NAMALWA (cell line): ENCODE measurements around the gene FLOT1.
A peak's percentile ranks its signal among the peaks of the same experiment; 100 is the strongest.

ENCODE experiments used
- DNase-seq: peaks from one replicate; pipeline ENCODE4 v3.0.0-alpha.2; 2015; ENCODE audit warnings: low spot score

Gene FLOT1, protein sequence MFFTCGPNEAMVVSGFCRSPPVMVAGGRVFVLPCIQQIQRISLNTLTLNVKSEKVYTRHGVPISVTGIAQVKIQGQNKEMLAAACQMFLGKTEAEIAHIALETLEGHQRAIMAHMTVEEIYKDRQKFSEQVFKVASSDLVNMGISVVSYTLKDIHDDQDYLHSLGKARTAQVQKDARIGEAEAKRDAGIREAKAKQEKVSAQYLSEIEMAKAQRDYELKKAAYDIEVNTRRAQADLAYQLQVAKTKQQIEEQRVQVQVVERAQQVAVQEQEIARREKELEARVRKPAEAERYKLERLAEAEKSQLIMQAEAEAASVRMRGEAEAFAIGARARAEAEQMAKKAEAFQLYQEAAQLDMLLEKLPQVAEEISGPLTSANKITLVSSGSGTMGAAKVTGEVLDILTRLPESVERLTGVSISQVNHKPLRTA

DNA sequence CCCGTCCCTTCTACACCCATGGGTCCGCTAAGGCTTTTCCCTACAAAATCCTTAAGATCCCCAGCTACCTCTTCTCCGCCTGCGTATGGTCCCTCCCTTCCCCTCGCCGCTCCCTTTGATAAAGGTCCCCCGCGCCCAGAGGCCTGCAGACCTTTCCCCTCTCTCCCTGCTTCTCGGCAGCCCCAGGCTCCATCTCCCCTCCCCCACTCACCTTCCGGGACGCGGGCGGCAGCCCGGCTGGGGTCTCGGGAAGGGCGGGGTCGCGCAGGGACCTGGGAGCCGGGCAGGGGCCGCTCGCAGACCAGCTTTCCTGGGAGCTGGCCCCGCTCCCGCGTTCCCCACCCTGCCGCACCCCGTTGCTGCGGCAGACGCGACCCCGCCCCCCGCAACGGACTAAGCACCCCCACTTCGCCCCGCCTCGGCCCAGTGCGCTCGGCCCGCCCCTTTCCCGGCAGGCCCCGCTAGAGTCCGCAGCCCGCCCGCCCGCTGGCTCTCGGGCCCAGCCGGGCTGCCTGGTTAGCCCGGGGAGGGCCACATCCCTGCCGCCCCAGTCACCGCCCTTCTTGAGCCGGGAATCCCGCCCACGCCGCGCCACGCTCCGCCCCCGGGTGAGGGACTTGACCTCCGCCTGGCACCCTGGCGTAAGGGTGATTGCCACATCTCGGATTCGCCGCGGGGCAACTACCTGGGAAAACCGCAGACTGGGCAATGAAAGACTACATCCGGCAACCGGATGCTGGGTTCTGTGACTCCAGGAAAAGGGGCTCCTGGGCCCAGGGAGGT lies at the start of gene FLOT1:
Gene FLOT1 (minus strand): TSS at position 372 of the 783 bp plus-strand sequence. CDS start 498 bp downstream, outside the sequence.
- peak; percentile 87 for DNase-seq

DNA sequence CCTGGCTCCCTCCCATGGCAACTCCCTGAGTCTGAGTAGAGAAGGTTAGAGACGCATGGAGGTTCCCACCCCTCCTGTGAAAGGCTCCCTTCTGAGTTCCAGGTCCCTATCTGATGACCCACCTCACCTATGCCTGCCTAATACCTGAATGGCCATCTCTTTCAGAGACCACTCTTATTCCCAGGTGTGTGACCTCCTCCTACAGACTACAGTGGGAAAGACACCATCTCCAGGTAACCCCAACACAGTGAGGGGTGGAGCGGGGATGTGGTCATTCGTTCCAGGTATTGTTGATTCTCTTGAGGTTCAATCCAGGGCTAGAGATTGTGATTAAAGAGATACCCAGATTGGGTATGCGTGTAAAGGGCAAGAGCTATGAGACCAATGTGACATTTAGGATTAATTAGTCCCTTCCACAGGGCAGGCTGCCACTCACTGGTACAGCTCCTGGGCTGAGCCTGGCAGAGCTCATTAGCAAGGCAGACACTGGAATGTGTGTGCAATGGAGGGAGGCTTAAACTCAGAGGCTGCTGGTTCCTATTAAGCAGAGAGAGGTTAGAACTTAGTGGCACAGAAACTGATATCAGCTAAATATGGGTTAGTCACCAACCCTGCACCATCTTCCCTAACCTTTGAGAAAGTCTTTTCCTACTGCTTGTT lies 48.4 kb upstream of the FLOT1 start:
- DNase-seq, result no peak

GRCh38 chr6:30789606-30790005 lies 47.1 kb upstream of the FLOT1 start:
- no peak for DNase-seq

- DNase-seq, result no peak
Measured at GRCh38 chr6:30787954-30788353, 45.5 kb upstream of the FLOT1 start.

GRCh38 chr6:30782425-30783014 lies 40.0 kb upstream of the FLOT1 start:
- no peak for DNase-seq

- DNase-seq, result peak; percentile 51
Measured at GRCh38 chr6:30781743-30782424, 39.4 kb upstream of the FLOT1 start.

DNA sequence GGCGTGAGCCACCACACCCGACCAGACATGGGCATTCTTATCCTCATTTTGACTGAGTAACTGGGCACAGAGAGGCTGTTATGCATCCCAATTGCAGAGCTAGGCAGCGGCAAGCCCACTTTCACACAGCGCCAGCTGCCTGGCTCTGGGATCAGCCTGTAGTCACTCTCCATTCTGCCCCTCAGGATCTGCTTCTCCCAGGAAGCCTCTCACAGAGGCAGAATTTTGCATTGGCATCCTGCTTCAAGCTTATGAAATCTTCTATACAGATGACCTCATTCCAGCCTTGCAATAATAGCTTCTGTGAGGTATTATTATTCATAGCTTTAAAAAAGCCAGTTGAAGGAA lies 38.9 kb upstream of the FLOT1 start:
- no peak for DNase-seq

GRCh38 chr6:30780642-30780920 lies 38.1 kb upstream of the FLOT1 start:
- DNase-seq, result no peak

DNA sequence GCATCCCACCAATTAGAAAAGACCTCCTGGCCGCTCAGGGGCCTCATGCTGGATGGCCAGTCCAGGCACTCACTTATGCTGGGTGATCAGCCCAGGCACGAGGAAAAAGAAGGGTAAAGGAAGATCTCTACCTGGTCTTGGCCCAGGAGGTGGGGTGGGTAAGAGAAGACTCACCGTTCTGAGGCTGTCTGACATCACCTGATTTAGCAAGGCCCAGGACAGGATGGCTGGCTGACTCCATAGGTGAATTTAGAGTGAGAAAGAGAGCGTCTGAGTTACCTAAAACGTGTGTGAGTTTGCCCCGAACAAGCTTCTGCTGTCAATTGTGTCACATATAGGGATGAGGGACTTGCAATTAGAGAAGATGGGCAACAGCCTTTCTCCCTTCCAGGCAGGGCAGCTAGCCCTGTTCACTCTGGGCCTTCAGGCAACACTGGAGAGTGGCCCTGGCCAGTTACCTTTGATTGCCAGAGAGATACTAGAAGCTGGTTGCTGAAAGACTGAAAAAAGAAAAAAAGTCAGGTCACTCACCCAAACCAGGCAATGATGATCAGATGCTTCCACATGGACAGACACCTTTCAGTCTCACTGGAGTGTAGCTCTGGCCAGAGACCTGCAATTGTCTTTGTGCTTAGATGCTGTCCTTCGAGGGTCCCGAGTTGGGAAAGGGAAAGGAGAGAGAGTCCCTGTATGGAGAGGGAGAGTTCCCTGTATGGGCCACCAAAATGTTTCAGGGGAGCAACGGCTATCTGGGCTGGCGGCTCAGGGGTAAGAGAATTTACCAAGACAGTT lies 37.6 kb upstream of the FLOT1 start:
- DNase-seq, result no peak

GRCh38 chr6:30778001-30778635 lies 35.6 kb upstream of the FLOT1 start:
- DNase-seq, result no peak

DNA sequence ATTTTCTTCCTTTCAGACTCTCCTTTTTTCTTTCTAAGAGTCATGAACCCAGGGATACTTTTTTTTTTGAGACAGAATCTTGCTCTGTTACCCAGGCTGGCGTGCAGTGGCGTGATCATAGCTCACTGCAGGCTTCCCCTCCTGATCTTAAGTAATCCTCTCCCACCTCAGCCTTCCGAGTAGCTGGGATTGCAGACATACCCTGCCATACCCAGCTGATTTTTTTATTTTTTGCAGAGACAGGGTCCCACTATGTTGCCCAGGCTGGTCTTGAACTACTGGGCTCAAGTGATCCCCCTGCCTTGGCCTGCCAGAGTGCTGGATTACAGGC lies 34.6 kb upstream of the FLOT1 start:
- DNase-seq, result no peak

DNA sequence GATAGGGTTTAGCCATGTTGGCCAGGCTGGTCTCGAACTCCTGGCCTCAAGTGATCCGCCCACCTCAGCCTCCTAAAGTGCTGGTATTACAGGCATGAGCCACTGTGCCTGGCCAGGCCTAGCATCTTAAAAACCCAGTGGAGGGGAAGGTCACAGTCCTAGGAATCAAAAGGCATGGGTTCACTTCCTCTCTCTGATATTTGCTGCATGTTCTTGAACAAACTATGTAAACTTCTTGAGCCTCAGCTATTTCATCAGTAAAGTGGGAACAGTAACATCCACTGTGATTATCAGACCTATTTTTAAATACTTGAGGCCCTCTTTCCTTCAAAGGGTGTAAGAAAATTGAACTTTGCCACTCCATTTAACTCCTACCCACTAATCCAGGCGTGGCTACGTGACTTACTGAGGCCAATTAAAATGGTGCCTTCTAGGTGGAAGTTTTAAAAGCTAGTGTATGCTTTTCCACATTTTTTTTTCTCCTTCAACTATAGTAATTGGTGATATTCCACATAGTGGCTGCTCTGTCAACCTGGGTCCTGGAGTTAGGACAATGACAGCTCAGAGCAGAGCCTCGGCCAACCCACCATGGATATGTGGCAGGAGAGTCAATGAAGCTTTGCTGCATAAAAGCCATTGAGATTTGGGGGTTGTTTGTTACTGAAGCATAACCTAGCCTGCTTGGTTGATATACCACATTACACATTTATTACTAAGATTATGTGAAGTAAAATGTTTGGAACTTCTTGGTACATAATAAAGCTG lies 34.1 kb upstream of the FLOT1 start:
- DNase-seq, result no peak

GRCh38 chr6:30775104-30775503 lies 32.6 kb upstream of the FLOT1 start:
- no peak for DNase-seq

DNA sequence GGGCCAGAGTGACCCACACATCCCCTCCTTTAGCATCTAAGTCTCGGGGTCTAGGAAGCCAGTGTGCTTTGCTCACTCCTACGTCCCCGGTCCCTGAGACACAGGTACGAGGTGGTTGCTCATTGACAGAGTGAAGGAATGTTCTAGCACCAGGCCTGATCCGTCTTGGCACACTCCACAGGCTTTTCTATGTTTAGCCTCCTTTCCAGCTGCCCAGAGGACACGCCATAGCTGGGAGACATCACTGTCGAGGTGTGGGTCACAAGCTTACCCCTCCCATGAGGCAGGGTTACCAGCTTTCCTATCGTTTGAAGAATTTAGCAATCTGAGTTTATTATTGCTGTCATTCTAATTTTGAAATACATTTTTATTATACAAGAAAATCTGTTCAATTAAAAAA lies 32.2 kb upstream of the FLOT1 start:
- no peak for DNase-seq

DNA sequence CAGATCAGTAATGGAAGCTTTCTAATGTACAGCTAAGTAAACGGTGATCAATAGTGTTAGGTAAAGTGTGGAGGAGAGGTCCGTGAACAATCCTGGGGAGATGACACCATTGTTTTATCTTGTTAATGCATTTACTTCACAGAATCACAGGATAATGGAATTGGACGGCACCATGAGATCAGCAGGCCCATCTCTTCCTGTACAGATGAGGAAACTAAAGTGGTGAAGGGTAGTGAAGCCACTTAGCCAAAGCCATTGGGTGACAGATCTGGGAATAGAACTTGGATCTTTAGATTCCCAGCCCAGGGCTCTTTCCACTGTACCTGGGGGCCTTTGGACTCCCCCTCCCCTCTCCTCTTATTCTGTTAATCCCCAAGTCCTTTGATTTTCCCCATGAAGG lies 28.1 kb upstream of the FLOT1 start:
- no peak for DNase-seq

GRCh38 chr6:30769853-30770524 lies 27.5 kb upstream of the FLOT1 start:
- no peak for DNase-seq

GRCh38 chr6:30769088-30769852 lies 26.8 kb upstream of the FLOT1 start:
- DNase-seq, result no peak

GRCh38 chr6:30768634-30769087 lies 26.2 kb upstream of the FLOT1 start:
- no peak for DNase-seq

- no peak for DNase-seq
Measured at GRCh38 chr6:30767944-30768301, 25.4 kb upstream of the FLOT1 start.
